GM18499 (cell line): ENCODE measurements around the gene IFI30.
"Not testable (repeated sequence)": the region's sequence is repeated elsewhere in the genome, so short reads cannot be mapped to it uniquely, and the experiment has no call there.

Experiments
- ATAC-seq: cut with Tn5 transposase; IDR thresholded peaks from one replicate; pipeline ENCODE4 v1.9.1; 2021; ENCODE audit warnings: moderate number of reproducible peaks; ENCODE audit not compliant: insufficient read depth, unreplicated experiment

Gene IFI30

DNA sequence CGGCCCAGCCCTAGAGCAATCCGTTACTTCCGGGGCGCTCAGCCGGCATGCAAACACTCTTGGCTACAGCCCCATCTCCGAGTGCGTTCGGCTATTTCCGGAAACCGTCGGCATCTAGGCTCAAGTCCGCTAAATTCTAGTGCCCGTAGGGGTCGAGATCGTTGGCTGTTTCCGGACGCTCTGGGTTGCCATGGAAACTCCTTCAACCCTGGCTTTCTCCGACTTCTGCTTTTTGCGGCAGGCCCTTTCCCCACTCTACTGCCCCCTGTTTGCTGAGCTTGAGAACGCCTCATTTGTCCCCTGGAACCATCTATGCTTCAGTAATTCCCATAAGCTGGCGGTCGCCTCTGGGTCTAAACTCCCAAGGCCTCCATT, 21.2 kb upstream of the IFI30 start:
- peak; percentile 57 for ATAC-seq

- peak; percentile 44 for ATAC-seq
These were observed 20.6 kb upstream of the IFI30 start, which contains the start of gene PIK3R2 for GRCh38 chr19:18152817-18153555. Gene PIK3R2, plus strand, starts transcription at chr19:18153163. Its CDS starts 2,717 bp downstream, at chr19:18155880.

DNA sequence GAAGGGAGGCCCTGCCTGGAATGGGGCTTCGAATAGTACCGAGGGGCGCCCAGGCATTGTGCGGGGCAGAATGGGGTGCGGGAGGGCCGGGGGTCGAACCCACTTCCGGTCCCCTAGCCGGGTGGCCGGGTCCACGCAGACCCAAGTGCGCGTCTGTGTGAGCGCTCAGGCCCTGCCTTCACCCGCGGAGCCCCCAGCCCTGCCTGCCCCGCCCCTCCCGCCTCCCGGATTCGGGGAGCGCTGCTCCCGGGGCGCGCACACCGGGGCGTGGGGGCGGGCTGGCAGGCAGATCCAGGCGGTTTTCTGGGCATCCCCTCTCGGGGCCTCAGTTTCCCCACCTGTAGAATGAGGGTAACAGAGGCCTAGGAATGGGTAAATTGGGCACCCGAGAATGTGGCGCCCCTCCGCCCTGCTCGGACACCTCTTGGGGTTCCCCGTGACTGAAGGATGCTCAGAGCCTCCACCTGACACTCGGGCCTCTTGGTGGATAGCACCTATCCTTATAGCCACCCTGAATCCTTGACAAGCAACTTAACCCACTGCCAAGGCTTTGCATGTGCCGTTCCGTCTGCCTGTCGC, 20.0 kb upstream of the IFI30 start:
- ATAC-seq: no peak

- ATAC-seq: no peak
These were observed 18.2 kb upstream of the IFI30 start for GRCh38 chr19:18155095-18156087.

DNA sequence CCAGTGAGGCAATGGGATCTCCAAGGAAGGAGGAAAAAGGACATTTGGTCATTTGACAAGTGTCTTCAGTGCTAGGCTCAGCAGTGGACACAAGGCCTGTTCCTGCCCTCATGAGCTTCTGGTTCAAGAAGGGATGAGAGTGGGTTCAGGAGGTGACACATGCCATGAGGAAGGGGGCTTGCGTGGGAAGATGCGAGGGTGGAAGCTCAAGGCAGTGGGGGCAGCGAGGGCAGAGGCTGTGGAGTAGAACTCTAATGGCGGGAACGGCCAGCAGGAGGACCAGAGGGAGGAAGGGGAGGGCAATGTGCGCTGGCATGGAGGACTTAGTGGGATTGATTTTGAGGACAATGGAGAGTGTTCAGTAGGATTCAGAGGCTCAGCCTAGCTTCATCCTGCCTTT, 17.3 kb upstream of the IFI30 start:
- no peak for ATAC-seq

GRCh38 chr19:18156841-18157464, 16.7 kb upstream of the IFI30 start:
- ATAC-seq: no peak

DNA sequence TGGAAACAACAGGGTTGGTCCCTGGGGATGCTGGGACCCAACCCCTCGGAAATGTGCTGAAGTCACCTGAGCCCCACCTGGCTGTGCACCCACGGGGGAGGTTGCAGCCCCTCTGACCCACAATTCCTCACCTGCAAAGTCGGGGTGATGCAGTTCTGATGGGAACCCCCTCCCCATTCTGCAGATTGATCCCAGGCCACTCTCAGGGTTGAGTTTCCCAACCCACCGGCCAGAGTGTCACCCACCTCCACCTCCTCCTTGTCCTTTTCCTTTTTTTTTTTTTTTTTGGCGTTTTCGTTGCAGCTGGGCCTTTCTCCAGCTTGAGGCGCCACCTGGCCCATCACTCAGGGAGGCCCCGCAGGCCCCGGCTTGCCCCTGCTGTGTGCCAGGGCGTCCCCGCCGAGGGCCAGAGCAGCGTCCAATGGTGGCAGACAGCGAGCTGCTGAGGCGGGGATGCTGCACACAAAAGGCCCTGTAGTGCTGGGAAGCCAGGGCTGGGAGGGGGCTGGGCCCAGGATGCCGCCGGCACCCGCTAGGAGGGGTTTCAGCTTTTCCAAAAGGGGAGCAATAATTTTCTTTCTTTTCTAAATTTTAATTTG, 16.0 kb upstream of the IFI30 start:
- no peak for ATAC-seq

GRCh38 chr19:18158467-18158866, 15.1 kb upstream of the IFI30 start:
- ATAC-seq: no peak

DNA sequence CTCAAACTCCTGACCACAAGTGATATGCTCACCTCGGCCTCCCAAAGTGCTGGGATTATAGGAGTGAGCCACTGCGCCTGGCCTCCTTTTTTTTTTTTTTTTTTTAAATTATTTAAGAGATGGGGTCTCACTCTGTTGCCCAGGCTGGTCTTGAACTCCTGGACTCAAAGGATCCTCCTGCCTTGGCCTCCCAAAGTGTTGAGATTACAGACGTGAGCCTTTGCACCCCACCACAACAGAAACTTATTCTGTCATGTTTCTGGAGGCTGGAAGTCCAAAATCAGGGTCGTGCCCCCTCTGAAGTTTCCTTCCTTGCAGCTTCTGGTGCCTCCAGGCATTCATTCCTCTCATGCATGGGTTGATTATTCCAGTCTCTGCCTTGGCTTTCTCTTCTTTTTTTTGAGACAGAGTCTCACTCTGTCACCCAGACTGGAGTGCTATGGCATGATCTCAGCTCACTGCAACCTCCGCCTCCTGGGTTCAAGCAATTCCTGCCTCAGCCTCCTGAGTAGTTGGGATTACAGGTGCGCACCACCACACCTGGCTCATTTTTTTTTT, 14.5 kb upstream of the IFI30 start:
- not testable (repeated sequence) for ATAC-seq

- ATAC-seq: no peak
These were observed 13.8 kb upstream of the IFI30 start for GRCh38 chr19:18159810-18160209.

GRCh38 chr19:18160493-18160970, 13.1 kb upstream of the IFI30 start:
- ATAC-seq: no peak

GRCh38 chr19:18160971-18161635, 12.5 kb upstream of the IFI30 start:
- ATAC-seq: no peak

GRCh38 chr19:18161636-18162002, 12.0 kb upstream of the IFI30 start:
- ATAC-seq: no peak

DNA sequence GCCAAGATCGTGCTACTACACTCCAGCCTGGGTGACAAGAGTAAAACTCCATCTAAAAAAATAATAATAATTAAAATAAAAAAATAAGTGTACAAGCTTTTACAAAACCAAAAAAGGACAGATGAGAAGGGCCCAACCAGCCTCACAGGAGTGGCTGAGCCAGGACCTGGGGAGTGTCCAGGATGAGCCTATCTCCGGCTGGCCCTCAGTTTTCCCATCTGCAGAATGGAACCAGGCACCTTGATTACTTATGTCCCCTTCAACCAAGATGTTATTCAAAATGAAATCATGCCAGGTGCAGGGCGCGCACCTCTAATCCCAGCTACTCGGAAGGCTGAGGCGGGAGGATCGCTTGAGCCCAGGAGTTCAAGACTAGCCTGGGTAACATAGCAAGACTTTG, 9.5 kb upstream of the IFI30 start:
- no peak for ATAC-seq

GRCh38 chr19:18165794-18166544, 7.6 kb upstream of the IFI30 start:
- ATAC-seq: no peak

GRCh38 chr19:18167011-18167410, 6.6 kb upstream of the IFI30 start:
- no peak for ATAC-seq

- no peak for ATAC-seq
These were observed 5.5 kb upstream of the IFI30 start for GRCh38 chr19:18167975-18168645.
